Measurements from ENCODE around the gene LCE7A. TPM values are rescaled to one million over a fixed set of nuclear protein-coding genes. Genes with fewer than 3 reads are reported as not detected.

LCE7A gene
- total RNA-seq, 1 donor from 2014 or later: not detected

GRCh38 chr1:152880907-152881306 is 21.1 kb downstream of the LCE7A start:
- Histone ChIP-seq H3K9ac (no peak overlapping the region), H3K79me2 (ENCODE audit: low read depth) (no peaks in the 10 kb centered on the region), H3K27me3 (no peaks in the 10 kb centered on the region), H2AFZ (replicated peaks) (no peak overlapping the region), H3K4me2 (no peak overlapping the region), H3F3A (ENCODE audit: low read depth) (no peaks in the 10 kb centered on the region), H3K27ac (no peak overlapping the region), H3K4me1 (no peaks in the 10 kb centered on the region), H3K4me3 (no peak overlapping the region), H3K36me3 (no peaks in the 10 kb centered on the region), H3K9me3 (ENCODE audit: low read depth) (peaks cover 7% of the 10 kb centered on the region), H4K20me1 (ENCODE audit: low read depth) (no peaks in the 10 kb centered on the region)
- H3K27me3 Mint-ChIP-seq (ENCODE audit: insufficient read depth, low read depth): peaks cover 4% of the 10 kb centered on the region
- no peaks in the 10 kb centered on the region for H3K36me3 Mint-ChIP-seq
- no peaks in the 10 kb centered on the region for H3K4me1 Mint-ChIP-seq
- TF ChIP-seq EZH2 (IDR thresholded peaks at IDR 0.05) (no peak), CTCF (IDR thresholded peaks at IDR 0.05) (no peak), EZH2phosphoT487 (IDR thresholded peaks at IDR 0.05) (no peak)
- DNase-seq (ENCODE audit: low spot score): no peak
- no peak overlapping the region for H3K4me3 Mint-ChIP-seq
- peaks cover 21% of the 10 kb centered on the region for H3K9me3 Mint-ChIP-seq
- H3K27ac Mint-ChIP-seq: no peak overlapping the region

- Mint-ChIP-seq H3K9me3 (peaks cover 16% of the 10 kb centered on the region), H3K4me1 (no peaks in the 10 kb centered on the region), H3K27ac (no peak overlapping the region), H3K4me3 (no peak overlapping the region), H3K27me3 (ENCODE audit: insufficient read depth, low read depth) (peaks cover 4% of the 10 kb centered on the region), H3K36me3 (no peaks in the 10 kb centered on the region)
- Histone ChIP-seq H3K4me2 (no peak overlapping the region), H4K20me1 (ENCODE audit: low read depth) (no peaks in the 10 kb centered on the region), H3K9ac (no peak overlapping the region), H3K27me3 (no peaks in the 10 kb centered on the region), H3K27ac (no peak overlapping the region), H2AFZ (replicated peaks) (no peak overlapping the region), H3K36me3 (no peaks in the 10 kb centered on the region), H3F3A (ENCODE audit: low read depth) (no peaks in the 10 kb centered on the region), H3K9me3 (ENCODE audit: low read depth) (peaks cover 9% of the 10 kb centered on the region), H3K79me2 (ENCODE audit: low read depth) (no peaks in the 10 kb centered on the region), H3K4me1 (no peaks in the 10 kb centered on the region), H3K4me3 (no peak overlapping the region)
- no peak for TF ChIP-seq CTCF (IDR thresholded peaks at IDR 0.05)
- TF ChIP-seq EZH2phosphoT487 (IDR thresholded peaks at IDR 0.05): no peak
- no peak for TF ChIP-seq EZH2 (IDR thresholded peaks at IDR 0.05)
- no peak for DNase-seq (ENCODE audit: low spot score)
Observed at GRCh38 chr1:152884085-152884484, 24.3 kb downstream of the LCE7A start.

GRCh38 chr1:152884506-152884905 is 24.7 kb downstream of the LCE7A start:
- Mint-ChIP-seq H3K4me1 (no peaks in the 10 kb centered on the region), H3K27me3 (ENCODE audit: insufficient read depth, low read depth) (peaks cover 4% of the 10 kb centered on the region), H3K4me3 (no peak overlapping the region), H3K9me3 (peaks cover 16% of the 10 kb centered on the region), H3K27ac (no peak overlapping the region), H3K36me3 (no peaks in the 10 kb centered on the region)
- Histone ChIP-seq H3K4me2 (no peak overlapping the region), H3K9ac (no peak overlapping the region), H3K27ac (no peak overlapping the region), H3K4me1 (no peaks in the 10 kb centered on the region), H3K9me3 (ENCODE audit: low read depth) (peaks cover 11% of the 10 kb centered on the region), H4K20me1 (ENCODE audit: low read depth) (no peaks in the 10 kb centered on the region), H3K36me3 (no peaks in the 10 kb centered on the region), H3K79me2 (ENCODE audit: low read depth) (no peaks in the 10 kb centered on the region), H3K27me3 (no peaks in the 10 kb centered on the region), H2AFZ (replicated peaks) (no peak overlapping the region), H3F3A (ENCODE audit: low read depth) (no peaks in the 10 kb centered on the region), H3K4me3 (no peak overlapping the region)
- DNase-seq (ENCODE audit: low spot score): no peak
- TF ChIP-seq CTCF (IDR thresholded peaks at IDR 0.05): no peak
- no peak for TF ChIP-seq EZH2phosphoT487 (IDR thresholded peaks at IDR 0.05)
- no peak for TF ChIP-seq EZH2 (IDR thresholded peaks at IDR 0.05)

Data from neural progenitor cell (in vitro differentiated cells).